Measurements from ENCODE around the gene GABPA.

- TF ChIP-seq USF1 (IDR thresholded peaks at IDR 0.05; ENCODE audit: borderline replicate concordance, low read depth) = no peak
- no peak for TF ChIP-seq CHD2 (IDR thresholded peaks at IDR 0.05; ENCODE audit: low read length, partially characterized antibody)
- no peak for TF ChIP-seq TAF1 (IDR thresholded peaks at IDR 0.05; ENCODE audit: borderline replicate concordance, low read depth, low read length)
- TF ChIP-seq RAD21 (IDR thresholded peaks at IDR 0.05; ENCODE audit: low read length) = no peak
These were observed 21.6 kb downstream of the GABPA start for GRCh38 chr21:25756190-25756932.

Data from SK-N-SH (cell line).